H1 (cell line): Measurements from ENCODE around the gene DHRS12. TPM values are rescaled to one million over a fixed set of nuclear protein-coding genes. Genes with fewer than 3 reads are reported as not detected.

ENCODE experiments used
- CTCF ChIA-PET: fragments of 300-600 bp; sonication (Branson Sonifier 250); formaldehyde crosslinking; loops from one replicate; lab custom pipeline; 2021; ENCODE audit not compliant: partially characterized antibody; lab: Charles Lee
- POLR2A ChIA-PET: fragments of 300-600 bp; sonication (Branson Sonifier 250); formaldehyde crosslinking; loops from one replicate; lab custom pipeline; 2021; ENCODE audit warnings: inconsistent platforms; ENCODE audit not compliant: partially characterized antibody; lab: Charles Lee
- DNase-seq, 2 experiments: peaks; one replicate each; pipeline versions ENCODE4 v3.0.0 to v3.0.0-alpha.2; 2010 to 2022; ENCODE audit warnings: low spot score in 2 of 2, low read depth in 1 of 2, mixed read lengths in 1 of 2
- FAIRE-seq: peaks from 2 replicates; lab custom pipeline; 2011; peaks lifted over from hg19 to GRCh38; lab: Jason Lieb, UNC
- H2AFZ ChIP-seq: 2 replicates; pipeline ENCODE4 v1.8.1; 2012; ENCODE audit warnings: low read length, inconsistent platforms
- H2AK5ac ChIP-seq: 2 replicates; pipeline ENCODE4 v1.6.1; 2013; ENCODE audit warnings: low read depth, low read length
- H2BK120ac ChIP-seq: replicated peaks from 2 replicates; pipeline ENCODE3; 2013; ENCODE audit warnings: low read depth, low read length, inconsistent platforms
- H2BK12ac ChIP-seq: 2 replicates; pipeline ENCODE4 v1.6.1; 2013; ENCODE audit warnings: low read depth, low read length
- H2BK15ac ChIP-seq: 2 replicates; pipeline ENCODE4 v1.6.1; 2013; ENCODE audit warnings: low read length
- H2BK20ac ChIP-seq: 2 replicates; pipeline ENCODE4 v1.6.1; 2013; ENCODE audit warnings: low read length
- H2BK5ac ChIP-seq: 2 replicates; pipeline ENCODE4 v1.6.1; 2013; ENCODE audit warnings: low read depth, low read length
- H3K14ac ChIP-seq: 2 replicates; pipeline ENCODE4 v1.6.1; 2013; ENCODE audit warnings: inconsistent platforms; ENCODE audit not compliant: insufficient read length
- H3K18ac ChIP-seq: 2 replicates; pipeline ENCODE4 v1.6.1; 2013; ENCODE audit warnings: low read length; ENCODE audit errors: extremely low read depth
- H3K23ac ChIP-seq: 2 replicates; pipeline ENCODE4 v1.6.1; 2013; ENCODE audit warnings: inconsistent platforms; ENCODE audit not compliant: insufficient read length
- H3K23me2 ChIP-seq: 2 replicates; pipeline ENCODE4 v1.6.1; 2013; ENCODE audit warnings: low read depth, low read length
- H3K27ac ChIP-seq: 2 replicates; pipeline ENCODE4 v1.6.1; 2011; ENCODE audit warnings: low read depth, low read length, inconsistent platforms
- H3K27me3 ChIP-seq, 4 experiments: replicated peaks in 1 of 4; 1 replicate in 1 of 4; 2 replicates in 3 of 4; pipeline versions ENCODE4 v1.6.1 to v1.8.1; 2011 to 2013; ENCODE audit warnings: low read length in 3 of 4, mild to moderate bottlenecking in 3 of 4, inconsistent platforms in 2 of 4, mixed read lengths in 2 of 4, moderate library complexity in 1 of 4; ENCODE audit not compliant: control insufficient read depth in 3 of 4, insufficient read depth in 3 of 4; ENCODE audit errors: extremely low read depth in 1 of 4
- H3K36me3 ChIP-seq, 4 experiments: 2 replicates each; pipeline versions ENCODE4 v1.6.1 to v1.8.1; 2011 to 2013; ENCODE audit warnings: mild to moderate bottlenecking in 4 of 4, low read length in 3 of 4, moderate library complexity in 2 of 4, control low read depth in 1 of 4, inconsistent platforms in 1 of 4; ENCODE audit not compliant: insufficient read depth in 4 of 4, control insufficient read depth in 2 of 4
- H3K4ac ChIP-seq: replicated peaks from 2 replicates; pipeline ENCODE3; 2013; ENCODE audit warnings: low read length, low read depth, mixed read lengths, inconsistent platforms; ENCODE audit not compliant: insufficient read length
- H3K4me1 ChIP-seq, 4 experiments: replicated peaks in 1 of 4; 1 replicate in 1 of 4; 2 replicates in 3 of 4; pipeline versions ENCODE4 v1.6.1 to v1.8.1; 2011 to 2013; ENCODE audit warnings: low read length in 3 of 4, inconsistent platforms in 2 of 4, mixed read lengths in 1 of 4; ENCODE audit not compliant: insufficient read depth in 4 of 4, control insufficient read depth in 3 of 4
- H3K4me2 ChIP-seq, 2 experiments: 2 replicates each; pipeline versions ENCODE4 v1.6.1 to v1.8.1; 2011 to 2013; ENCODE audit warnings: low read depth in 2 of 2, low read length in 2 of 2, control low read depth in 1 of 2, inconsistent platforms in 1 of 2, mild to moderate bottlenecking in 1 of 2; ENCODE audit not compliant: insufficient read depth in 1 of 2
- H3K4me3 ChIP-seq, 4 experiments: fragments of 200-600, 300-600 bp in 1 of 4; sonication (generic), shearing (Covaris generic), sonication (Bioruptor Twin) in 1 of 4; 2 replicates each; pipeline versions ENCODE4 v1.5.1 to v1.8.1; 2011 to 2016; ENCODE audit warnings: low read length in 4 of 4, low read depth in 3 of 4, control low read depth in 2 of 4, inconsistent platforms in 2 of 4, mild to moderate bottlenecking in 2 of 4, mixed read lengths in 1 of 4, moderate library complexity in 1 of 4; ENCODE audit not compliant: insufficient read depth in 2 of 4; ENCODE audit errors: extremely low read depth in 1 of 4
- H3K56ac ChIP-seq: replicated peaks from 2 replicates; pipeline ENCODE3; 2013; ENCODE audit warnings: low read depth, mild to moderate bottlenecking, mixed read lengths, low read length, inconsistent platforms; ENCODE audit not compliant: insufficient read length
- H3K79me1 ChIP-seq: 2 replicates; pipeline ENCODE4 v1.6.1; 2013; ENCODE audit warnings: low read depth, low read length, control low read depth
- H3K79me2 ChIP-seq, 2 experiments: 2 replicates each; pipeline versions ENCODE4 v1.6.1 to v1.8.1; 2012 to 2013; ENCODE audit warnings: low read length in 2 of 2, mild to moderate bottlenecking in 2 of 2, inconsistent platforms in 1 of 2; ENCODE audit not compliant: insufficient read depth in 2 of 2, control insufficient read depth in 1 of 2
- H3K9ac ChIP-seq, 4 experiments: replicated peaks in 1 of 4; 1 replicate in 1 of 4; 2 replicates in 3 of 4; pipeline versions ENCODE4 v1.6.1 to v1.8.1; 2011 to 2013; ENCODE audit warnings: low read depth in 3 of 4, low read length in 3 of 4, control low read depth in 2 of 4, mild to moderate bottlenecking in 2 of 4, moderate library complexity in 2 of 4, inconsistent platforms in 1 of 4; ENCODE audit errors: extremely low read depth in 1 of 4
- H3K9me3 ChIP-seq, 2 experiments: 2 replicates each; pipeline versions ENCODE4 v1.6.1 to v1.8.1; 2012 to 2013; ENCODE audit warnings: mild to moderate bottlenecking in 2 of 2, moderate library complexity in 2 of 2, control low read depth in 1 of 2, inconsistent platforms in 1 of 2, low read depth in 1 of 2, low read length in 1 of 2, mixed read lengths in 1 of 2; ENCODE audit not compliant: insufficient read depth in 2 of 2
- H4K20me1 ChIP-seq, 2 experiments: replicated peaks in 1 of 2; 2 replicates each; pipeline versions ENCODE3 to v1.8.1; 2011 to 2013; ENCODE audit warnings: inconsistent platforms in 2 of 2, low read length in 2 of 2, mild to moderate bottlenecking in 1 of 2; ENCODE audit not compliant: insufficient read depth in 2 of 2, control insufficient read depth in 1 of 2
- H4K5ac ChIP-seq: 2 replicates; pipeline ENCODE4 v1.6.1; 2013; ENCODE audit warnings: low read length, low read depth, mixed read lengths, inconsistent platforms; ENCODE audit not compliant: insufficient read length
- H4K8ac ChIP-seq: 2 replicates; pipeline ENCODE4 v1.8.0; 2013; ENCODE audit warnings: mild to moderate bottlenecking, moderate library complexity, low read length, inconsistent platforms; ENCODE audit not compliant: insufficient read depth; ENCODE audit errors: extremely low read depth
- H4K91ac ChIP-seq: replicated peaks from 2 replicates; pipeline ENCODE3; 2013; ENCODE audit warnings: low read length, mixed read lengths, inconsistent platforms; ENCODE audit not compliant: insufficient read length
- SIRT6 ChIP-seq: IDR thresholded peaks from one replicate; pipeline ENCODE4 v1.7.1; 2012; ENCODE audit warnings: low read length, inconsistent platforms
- WGBS, 2 experiments: shearing (Covaris generic) in 1 of 2; methylation state at CpG; one replicate each; pipeline versions ENCODE4 v1.1.6 to v1.1.7; 2013 to 2015; ENCODE audit warnings: low lambda C conversion rate in 2 of 2, mixed read lengths in 2 of 2, inconsistent platforms in 1 of 2, low coverage in 1 of 2, missing lambda C conversion rate in 1 of 2; ENCODE audit not compliant: insufficient replicate concordance in 2 of 2, insufficient coverage in 1 of 2, insufficient read length in 1 of 2; ENCODE audit errors: extremely low coverage in 1 of 2, missing lambda C conversion rate in 1 of 2; 5-methylcytosine and 5-hydroxymethylcytosine counted together
- polyA plus RNA-seq, 7 experiments: library from polyadenylated mRNA; depleted of rRNA in 3 of 7; stranded (reverse) in 5 of 7; unstranded in 2 of 7; fragments of >200 nt in 5 of 7; fragments of 200-250 nt in 2 of 7; gene quantifications; 1 replicate in 5 of 7; 2 replicates in 1 of 7; 4 replicates in 1 of 7; pipeline versions ENCODE4 v1.2.1 to v1.2.3, GENCODE V29; 2011 to 2013; ENCODE audit warnings: missing spikeins in 2 of 7, mixed read lengths in 2 of 7
- total RNA-seq: library from RNA; stranded (reverse); fragmentation: NEBNext Ultra II Directional; extraction: Animal tissue kit (Norgen Biotek cat#: 25700); gene quantifications from 2 replicates; pipeline ENCODE4 v1.2.1, GENCODE V29; 2021

DHRS12 gene
- total and polyA plus RNA-seq, 2 of the 8 experiments (the other 6 are each of a cell fraction or from before 2014, with no cell fraction given), result 8.7 TPM

- Histone ChIP-seq H3K23me2 (no peaks in the 10 kb centered on the region), H3K79me2 (no peaks in the 10 kb centered on the region), H2BK120ac (no peak overlapping the region), H3K36me3 (no peaks in the 10 kb centered on the region), H2BK20ac (no peak overlapping the region), H3K4me1 (peaks cover 0 to 3% (median 0%) of the 10 kb centered on the region in 4 experiments; a peak in 1 of 7 replicates), H3K18ac (no peak overlapping the region), H2BK15ac (no peak overlapping the region), H4K8ac (no peak overlapping the region), H3K27me3 (no peaks in the 10 kb centered on the region), H4K5ac (no peak overlapping the region), H3K79me1 (no peaks in the 10 kb centered on the region; the same call in 1 of the 2 replicates), H3K4ac (no peak overlapping the region), H3K4me3 (no peak overlapping the region), H3K9ac (no peak overlapping the region), H2BK12ac (no peak overlapping the region), H2BK5ac (no peak overlapping the region), H3K23ac (no peak overlapping the region), H3K4me2 (no peak overlapping the region), H2AFZ (no peak overlapping the region), H3K9me3 (no peaks in the 10 kb centered on the region), H2AK5ac (no peak overlapping the region), H3K56ac (no peak overlapping the region), H3K27ac (no peak overlapping the region), H3K14ac (no peak overlapping the region), H4K91ac (no peak overlapping the region), H4K20me1 (no peaks in the 10 kb centered on the region)
- FAIRE-seq, result no peak
- POLR2A ChIA-PET, result interaction anchor here (1.0 to 1.3 kb wide), 2 partner anchors 9 to 325 kb away, joined by 3 read pairs; partner anchors contain the start of gene INTS6
- no peak for DNase-seq
- 88% methylated on average over 9 of the region's 9 CpGs; no CpG with 5 or more reads in 1 of the 2 experiments for WGBS, 2 experiments
- CTCF ChIA-PET, result interaction anchor here (0.7 to 11.3 kb wide), 3 partner anchors 20 to 578 kb away, joined by 3 to 123 read pairs (median 3); no protein-coding TSS in a partner anchor
- no peak for TF ChIP-seq SIRT6
These were observed 26.0 kb downstream of the DHRS12 start for GRCh38 chr13:51777921-51778320.
